CD4-positive, alpha-beta T cell treated with Interleukin-10 for 1 hour (primary cell): ENCODE data around the gene HNRNPA2B1.
"Not testable (repeated sequence)": the region's sequence is repeated elsewhere in the genome, so short reads cannot be mapped to it uniquely, and the experiment has no call there.

Source experiments
- DNase-seq: peaks from one replicate; pipeline ENCODE4 v3.0.0-alpha.2; 2020

HNRNPA2B1 gene

DNA sequence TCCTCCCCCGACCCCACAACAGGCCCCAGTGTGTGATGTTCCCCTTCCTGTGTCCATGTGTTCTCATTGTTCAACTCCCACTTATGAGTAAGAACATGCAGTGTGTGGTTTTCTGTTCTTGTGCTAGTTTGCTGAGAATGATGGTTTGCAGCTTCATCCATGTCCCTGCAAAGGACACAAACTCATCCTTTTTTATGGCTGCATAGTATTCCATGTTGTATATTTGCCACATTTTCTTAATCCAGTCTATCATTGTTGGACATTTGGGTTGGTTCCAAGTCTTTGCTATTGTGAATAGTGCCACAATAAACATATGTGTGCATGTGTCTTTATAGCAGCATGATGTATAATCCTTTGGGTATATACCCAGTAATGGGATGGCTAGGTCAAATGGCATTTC lies 36.7 kb downstream of the HNRNPA2B1 start:
- not testable (repeated sequence) for DNase-seq

DNA sequence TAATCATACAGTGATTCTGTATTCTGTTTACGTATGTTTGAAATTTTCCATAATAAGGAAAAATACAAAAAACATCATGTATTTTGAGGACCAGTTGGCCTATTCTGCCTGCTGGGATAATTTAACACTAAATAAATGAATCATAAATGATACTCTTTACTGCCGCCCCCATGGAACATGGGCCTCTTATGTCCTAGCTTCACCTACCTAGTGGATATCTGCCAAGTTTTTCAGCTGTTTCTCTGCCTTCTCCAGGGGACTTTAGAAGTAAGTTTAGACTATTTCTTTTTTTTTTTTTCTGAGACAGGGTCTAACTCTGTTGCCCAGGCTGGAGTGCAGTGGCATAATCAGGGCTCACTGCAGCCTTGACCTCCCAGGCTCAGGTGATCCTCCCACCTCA lies 38.1 kb downstream of the HNRNPA2B1 start:
- DNase-seq = no peak

DNA sequence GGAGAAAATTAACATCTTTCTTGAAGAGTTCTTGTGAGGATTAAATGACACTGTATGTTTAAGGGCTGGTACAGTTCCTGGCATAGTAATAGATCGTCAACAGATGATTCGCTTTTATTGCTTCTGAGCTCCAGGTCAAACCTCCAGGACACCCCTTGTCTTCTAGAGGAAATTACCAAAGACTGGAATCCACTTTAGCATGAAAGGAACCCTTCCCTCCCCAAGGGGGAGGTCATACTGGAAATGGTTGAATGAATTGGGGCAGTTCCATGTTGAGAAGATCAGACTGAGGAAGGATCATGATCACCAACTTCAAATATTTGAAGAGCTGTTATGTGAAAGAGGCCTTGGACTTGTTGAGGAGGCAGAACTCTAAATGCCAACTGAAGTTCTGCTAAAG lies 39.6 kb downstream of the HNRNPA2B1 start:
- no peak for DNase-seq

DNA sequence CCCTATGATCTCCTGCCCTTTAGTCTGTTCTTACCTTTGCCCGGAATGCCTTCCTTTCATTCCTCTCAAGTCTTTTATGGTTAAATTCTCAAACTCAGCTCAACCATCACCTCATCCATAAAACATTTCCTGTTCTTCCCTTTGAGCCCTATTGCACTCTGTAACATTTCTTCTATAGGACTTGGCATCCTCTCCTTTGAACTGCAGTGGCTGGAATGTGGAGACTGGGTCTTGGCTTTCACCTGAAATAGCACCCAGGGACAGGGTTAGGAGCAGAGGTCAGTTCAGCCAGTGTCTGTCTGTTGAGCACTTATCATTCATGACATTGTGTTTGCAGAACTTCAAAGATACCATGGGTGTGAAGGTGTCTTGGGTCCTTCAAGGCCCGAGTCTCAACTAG lies 41.3 kb downstream of the HNRNPA2B1 start:
- no peak for DNase-seq

DNA sequence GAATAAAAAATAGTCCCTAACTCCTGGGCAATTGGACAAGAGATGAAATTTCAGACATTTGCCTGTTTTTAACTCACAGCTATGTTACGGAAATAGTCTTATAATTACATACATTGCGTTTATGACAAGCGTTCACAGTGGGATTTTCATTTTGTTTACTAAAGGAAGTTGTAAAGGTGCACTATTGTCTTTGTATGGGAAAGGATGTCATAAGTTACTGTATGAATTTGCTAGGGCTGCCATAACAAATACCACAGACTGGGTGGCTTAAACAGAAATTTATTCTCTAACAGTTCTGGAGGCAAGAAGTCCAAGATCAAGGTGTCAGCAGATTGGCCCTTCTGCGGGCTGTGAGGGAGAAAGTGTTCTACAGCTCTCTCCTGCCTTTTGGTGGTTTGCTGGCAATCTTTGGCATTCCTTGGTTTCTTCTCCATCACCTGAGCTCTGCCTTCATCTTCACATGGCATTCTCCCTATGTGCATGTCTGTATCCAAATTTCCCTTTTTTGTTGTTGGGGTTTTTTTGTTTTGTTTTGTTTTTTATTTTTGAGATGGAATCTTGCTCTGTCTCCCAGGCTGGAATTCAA lies 42.9 kb downstream of the HNRNPA2B1 start:
- no peak for DNase-seq

DNA sequence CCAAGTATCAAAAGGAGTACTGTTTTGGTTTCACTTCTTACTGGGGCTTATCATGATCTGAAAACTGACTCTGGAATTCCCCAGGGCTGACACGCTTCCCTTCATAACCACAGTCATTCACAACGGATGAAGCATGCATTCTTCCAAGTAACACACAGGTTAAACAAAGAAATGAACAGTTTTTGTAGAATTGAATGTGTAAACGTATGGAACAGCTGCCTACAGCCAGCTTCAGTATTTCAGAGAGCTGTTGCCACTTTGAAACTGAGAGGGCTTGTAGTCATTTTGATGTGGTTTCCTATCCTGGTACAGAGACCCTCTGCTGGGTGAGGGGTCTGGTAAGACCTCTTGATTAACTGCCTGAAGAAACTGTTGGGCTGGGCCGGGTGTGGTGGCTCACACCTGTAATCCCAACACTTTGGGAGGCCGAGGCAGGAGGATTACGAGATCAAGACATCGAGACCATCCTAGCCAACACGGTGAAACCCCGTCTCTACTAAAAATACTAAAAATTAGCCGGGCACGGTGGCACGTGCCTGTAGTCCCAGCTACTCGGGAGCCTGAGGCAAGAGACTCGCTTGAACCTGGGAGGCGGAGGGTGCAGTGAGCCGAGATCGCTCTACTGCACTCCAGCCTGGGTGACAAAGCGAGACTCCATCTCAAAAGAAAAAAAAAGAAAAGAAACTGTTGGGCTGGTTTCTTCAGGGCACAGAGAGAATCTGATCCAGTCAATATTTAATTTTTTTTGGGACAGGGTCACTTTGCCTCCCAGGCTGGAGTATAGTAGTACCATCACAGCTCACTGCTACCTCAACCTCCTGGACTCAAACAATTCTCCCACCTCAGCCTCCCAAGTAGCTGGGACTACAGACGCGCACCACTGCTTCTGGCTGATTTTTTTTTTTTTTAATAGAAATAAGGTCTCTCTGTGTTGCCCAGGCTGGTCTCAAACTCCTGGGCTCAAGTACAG lies 43.8 kb downstream of the HNRNPA2B1 start:
- peak; percentile 85 for DNase-seq

DNA sequence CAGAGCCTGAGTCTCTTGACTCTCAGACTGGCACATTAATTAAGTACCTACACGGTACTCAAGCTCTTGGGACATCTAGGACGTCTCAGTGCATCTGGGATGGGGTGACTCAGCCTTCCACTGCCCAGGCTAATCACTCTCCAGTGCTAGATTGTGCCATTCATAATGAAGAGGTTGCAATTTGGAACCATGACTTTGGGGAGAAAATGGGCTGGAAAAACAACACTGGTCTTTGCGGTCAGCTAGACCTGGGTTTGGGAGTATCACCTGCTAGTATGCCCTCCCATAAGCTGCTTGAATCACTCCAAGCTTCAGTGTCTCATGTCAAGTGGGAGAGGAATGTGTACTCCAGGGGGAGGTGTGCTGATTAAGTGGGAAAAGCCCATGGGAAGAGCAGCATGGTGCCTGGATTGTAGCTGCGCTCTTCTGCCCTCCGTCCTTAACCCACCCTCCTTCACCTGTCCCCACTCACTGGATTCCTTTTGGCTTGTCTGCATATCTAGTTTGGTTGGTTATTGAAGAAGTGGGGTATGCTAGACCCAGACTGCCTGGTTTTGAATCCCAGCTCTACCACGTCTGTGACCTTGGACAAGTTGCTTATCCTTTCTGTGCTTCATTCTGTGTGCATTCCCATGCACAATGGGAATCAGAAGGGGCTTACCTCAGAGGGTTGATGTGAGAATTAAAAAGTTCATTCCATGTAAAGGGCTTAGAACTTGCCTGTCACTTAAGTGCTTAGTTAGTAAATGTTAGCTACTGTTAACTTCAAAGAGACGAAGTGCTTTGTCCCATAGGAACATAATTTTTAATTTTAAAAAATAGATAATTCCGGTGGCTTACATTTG lies 44.8 kb downstream of the HNRNPA2B1 start:
- no peak for DNase-seq

DNA sequence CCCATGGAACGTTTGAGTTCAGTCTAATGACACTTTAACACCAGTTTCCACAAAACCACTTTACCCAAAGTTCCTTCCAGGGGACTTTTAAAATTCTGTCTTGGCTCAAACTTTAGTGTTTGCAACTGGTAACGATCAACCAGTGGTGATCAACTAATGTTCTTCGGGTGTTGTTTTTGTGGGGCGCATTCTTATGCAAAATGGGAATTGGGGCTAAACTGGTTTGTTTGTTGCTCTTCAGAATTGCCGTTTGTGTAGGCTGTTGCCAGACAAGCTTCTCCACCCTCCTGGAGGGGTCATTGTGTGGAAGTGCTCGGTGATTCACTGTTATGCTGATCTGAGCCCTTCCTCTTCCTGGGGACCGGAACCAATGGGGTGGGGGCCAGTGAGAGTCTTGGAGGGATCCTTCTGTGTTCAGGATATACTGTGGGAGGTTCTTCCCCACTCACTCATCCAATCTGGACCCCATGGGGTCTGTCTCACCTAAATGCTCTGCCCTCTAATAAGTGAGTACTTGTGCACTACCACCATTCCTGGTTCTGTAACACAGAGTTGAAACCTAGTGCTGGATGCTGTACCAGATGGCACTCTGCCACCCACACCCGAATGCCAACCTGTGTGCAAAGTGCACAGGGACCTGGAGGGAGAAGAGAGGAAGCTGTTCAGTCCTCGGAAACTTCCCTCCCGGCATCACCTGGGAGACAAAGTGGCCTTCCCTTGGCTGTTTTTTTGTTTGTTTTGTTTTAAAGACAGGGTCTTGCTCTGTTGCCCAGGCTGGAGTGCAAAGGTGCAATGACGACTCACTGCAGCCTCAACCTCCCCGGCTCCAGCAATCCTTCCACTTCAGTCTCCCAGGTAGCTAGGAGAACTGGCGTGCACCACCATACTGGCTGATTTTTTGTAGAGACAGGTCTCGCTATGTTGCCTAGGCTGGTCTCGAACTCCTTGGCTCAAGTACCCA lies 46.4 kb downstream of the HNRNPA2B1 start:
- DNase-seq = peak; percentile 51

DNA sequence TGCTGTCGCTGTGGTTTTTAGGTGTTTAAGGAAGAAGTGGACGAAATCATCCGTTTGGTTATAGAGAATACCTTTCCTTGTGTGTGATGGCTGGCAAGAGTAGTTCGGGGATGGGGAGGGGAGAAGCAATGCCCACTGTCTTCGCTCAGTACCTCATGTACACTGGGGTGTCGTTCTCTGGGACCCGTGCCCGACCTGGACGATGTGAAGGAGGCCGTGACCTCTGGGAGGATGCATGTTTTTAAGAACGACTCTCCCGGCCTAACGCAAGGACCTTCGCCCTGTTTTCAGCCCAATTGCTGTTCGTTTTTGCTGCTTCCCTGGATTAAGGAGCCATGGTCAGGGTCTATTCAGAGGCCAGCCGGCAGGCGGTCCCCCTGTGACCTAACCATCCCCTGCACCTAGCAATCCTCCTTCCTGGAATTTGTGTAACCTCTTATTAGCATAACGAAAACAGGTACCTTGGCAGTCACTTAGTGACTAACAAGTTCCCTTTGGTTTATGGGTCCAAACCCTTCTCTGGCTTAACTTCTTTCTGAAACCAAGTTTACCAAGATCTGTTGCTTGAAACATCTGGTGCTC lies 47.2 kb downstream of the HNRNPA2B1 start:
- DNase-seq = no peak

DNA sequence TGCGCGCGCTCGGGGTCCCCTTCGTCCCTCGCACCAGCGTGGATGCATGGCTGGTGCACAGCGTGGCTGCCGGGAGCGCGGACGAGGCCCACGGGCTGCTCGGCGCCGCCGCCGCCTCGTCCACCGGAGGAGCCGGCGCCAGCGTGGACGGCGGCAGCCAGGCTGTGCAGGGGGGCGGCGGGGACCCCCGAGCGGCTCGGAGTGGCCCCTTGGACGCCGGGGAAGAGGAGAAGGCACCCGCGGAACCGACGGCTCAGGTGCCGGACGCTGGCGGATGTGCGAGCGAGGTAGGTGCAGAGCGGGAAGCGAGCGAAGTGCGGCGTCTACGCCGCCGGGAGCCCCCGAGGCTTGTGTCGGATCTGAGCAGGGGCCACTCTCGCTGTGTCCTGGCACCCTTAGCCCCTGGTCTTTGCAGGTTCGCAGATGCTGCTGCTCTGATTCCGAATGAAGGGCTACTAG lies 47.7 kb downstream of the HNRNPA2B1 start:
- not testable (repeated sequence) for DNase-seq

DNA sequence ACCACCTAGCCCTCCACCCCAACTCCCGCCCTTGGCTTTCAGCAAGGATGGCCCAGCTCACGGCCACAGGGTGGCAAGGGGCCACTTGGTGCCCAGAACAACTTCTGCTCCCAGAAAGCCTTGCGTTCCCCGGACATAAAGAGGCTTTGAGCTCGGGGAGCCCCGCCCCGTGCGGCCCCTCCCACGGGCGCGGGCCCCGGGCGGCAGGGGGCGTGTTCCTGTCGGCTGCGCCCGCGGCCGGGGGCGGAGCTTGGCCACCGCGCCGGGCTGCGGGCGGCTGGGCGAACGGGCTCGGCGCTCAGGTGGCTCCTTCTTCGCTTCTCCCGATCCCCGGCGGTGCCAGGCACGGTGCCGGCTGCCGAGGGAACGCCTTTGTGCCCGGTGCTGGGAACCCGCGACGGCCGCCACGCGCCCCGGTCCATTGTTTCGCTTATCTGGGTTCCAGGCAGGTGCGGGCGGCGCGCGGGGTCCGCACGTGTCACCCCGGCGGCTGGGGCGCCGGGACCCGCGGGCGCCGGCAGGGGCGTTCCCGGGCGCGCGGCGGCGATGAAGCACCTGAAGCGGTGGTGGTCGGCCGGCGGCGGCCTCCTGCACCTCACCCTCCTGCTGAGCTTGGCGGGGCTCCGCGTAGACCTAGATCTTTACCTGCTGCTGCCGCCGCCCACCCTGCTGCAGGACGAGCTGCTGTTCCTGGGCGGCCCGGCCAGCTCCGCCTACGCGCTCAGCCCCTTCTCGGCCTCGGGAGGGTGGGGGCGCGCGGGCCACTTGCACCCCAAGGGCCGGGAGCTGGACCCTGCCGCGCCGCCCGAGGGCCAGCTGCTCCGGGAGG lies 48.4 kb downstream of the HNRNPA2B1 start, which contains the start of gene NFE2L3:
Gene NFE2L3 (plus strand): TSS at position 246 of the 829 bp plus-strand sequence. CDS start 301 bp downstream, at position 547.
- DNase-seq = peak; percentile 88

DNA sequence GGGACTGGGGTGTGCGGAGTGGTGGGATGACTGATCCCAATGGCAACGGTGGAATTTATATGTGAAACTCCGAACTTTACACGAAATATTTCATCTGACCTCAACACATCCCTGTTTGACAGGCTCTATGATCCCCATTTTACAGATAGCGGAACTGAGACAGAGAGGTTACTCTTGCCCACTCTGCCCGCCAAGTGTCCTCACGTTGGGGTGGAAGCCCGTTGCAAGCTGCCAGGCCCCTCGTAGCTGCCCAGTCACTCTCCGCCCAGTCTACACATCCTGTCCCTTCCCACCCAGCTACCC lies 48.9 kb downstream of the HNRNPA2B1 start:
- no peak for DNase-seq

DNA sequence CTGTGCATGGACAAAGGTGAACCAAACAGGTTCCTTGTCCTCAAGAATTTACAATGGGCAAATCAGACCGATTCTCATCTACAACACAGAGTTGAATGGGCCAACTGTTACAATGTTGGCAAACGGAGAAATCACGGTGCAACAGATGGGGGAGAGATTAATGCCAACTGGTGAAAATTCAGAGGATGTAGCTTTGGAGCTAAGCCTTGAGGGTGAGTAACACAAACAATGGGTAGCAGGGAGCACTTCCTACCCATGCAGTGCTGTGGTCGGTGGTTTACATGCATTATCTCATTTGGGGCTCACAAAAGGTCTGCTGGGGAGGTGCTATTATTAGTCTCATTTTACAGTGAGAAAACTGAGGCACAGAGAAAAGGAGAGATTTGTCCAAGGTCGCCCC lies 49.5 kb downstream of the HNRNPA2B1 start:
- DNase-seq = no peak

DNA sequence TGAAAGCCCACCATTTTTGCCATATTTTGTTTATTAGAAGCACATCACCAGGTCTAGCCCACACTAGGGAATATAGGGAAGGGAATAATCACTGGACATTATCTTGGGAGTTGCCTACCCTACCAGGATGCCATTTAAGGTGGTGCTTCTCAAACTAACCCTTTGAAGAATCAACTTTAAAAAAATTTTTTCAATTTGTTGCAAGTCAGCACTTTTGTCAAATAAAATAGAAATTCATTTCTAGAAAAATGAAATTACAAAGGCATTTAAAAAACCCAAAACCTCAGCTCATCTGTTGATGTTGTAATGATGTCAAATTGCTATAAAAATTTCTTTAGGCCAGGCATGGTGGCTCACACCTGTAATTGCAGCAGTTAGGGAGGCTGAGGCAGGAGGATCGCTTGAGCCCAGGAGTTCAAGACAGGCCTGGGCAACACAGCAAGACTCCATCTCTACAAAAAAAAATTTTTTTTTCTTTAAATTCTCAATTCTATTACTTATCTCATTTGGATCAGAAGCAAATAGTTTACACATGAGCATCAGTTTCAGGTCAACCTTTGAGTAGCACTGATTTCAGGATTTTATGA lies 51.1 kb downstream of the HNRNPA2B1 start:
- no peak for DNase-seq

DNA sequence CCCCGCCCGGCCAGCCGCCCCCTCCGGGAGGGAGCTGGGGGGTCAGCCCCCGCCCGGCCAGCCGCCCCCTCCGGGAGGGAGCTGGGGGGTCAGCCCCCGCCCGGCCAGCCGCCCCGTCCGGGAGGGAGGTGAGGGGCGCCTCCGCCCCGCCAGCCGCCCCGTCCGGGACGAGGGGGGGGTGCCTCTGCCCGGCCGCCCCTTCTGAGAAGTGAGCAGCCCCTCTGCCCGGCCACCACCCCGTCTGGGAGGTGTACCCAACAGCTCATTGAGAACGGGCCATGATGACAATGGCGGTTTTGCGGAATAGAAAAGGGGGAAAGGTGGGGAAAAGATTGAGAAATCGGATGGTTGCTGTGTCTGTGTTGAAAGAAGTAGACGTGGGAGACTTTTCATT lies 52.2 kb downstream of the HNRNPA2B1 start:
- not testable (repeated sequence) for DNase-seq

DNA sequence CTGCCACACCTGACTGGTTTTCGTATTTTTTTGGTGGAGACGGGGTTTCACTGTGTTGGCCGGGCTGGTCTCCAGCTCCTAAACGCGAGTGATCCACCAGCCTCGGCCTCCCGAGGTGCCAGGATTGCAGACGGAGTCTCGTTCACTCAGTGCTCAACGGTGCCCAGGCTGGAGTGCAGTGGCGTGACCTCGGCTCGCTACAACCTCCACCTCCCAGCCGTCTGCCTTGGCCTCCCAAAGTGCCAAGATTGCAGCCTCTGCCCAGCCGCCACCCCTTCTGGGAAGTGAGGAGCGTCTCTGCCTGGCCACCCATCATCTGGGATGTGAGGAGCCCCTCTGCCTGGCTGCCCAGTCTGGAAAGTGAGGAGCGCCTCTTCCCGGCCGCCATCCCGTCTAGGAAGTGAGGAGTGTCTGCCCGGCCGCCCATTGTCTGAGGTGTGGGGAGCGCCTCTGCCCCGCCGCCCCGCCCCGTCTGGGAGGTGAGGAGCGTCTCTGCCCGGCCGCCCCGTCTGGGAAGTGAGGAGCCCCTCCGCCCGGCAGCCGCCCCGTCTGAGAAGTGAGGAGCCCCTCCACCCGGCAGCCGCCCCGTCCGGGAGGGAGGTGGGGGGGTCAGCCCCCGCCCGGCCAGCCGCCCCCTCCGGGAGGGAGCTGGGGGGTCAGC lies 52.8 kb downstream of the HNRNPA2B1 start:
- DNase-seq = not testable (repeated sequence)

DNA sequence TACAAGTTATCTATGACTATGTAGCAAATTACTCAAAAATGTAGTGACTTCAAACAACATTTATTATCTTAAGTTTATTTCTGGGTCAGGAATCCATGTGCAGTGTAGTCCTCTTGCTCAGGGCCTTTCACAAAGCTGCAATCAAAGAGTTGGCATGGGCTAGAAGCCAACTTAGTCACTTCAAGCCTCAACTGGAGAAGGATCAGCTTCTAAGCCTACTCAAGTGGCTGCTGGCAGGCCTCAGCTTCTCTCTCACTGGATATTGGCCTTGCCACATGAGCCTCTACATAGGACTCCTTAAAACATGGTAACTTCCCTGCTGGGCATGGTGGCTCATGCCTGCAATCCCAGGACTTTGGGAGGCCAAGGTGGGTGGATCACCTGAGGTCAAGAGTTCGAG lies 53.5 kb downstream of the HNRNPA2B1 start:
- DNase-seq = no peak

DNA sequence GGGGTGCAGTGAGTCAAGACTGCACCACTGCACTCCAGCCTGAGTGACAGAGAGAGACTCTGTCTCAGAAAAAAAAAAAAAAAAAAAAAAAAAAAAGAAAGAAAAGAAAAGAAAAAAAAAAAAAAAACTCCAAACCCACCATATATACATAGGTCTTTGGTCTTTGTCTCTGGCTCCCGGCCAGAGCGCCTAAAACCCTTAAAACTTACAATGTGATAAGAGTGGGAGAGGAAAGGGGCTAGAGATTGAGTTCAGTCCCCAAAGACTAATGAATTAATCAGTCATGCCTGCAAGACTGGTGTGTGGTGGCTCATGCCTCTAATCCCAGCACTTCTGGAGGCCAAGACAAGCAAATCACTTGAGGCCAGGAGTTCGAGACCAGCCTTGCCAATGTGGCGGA lies 55.3 kb downstream of the HNRNPA2B1 start:
- no peak for DNase-seq

DNA sequence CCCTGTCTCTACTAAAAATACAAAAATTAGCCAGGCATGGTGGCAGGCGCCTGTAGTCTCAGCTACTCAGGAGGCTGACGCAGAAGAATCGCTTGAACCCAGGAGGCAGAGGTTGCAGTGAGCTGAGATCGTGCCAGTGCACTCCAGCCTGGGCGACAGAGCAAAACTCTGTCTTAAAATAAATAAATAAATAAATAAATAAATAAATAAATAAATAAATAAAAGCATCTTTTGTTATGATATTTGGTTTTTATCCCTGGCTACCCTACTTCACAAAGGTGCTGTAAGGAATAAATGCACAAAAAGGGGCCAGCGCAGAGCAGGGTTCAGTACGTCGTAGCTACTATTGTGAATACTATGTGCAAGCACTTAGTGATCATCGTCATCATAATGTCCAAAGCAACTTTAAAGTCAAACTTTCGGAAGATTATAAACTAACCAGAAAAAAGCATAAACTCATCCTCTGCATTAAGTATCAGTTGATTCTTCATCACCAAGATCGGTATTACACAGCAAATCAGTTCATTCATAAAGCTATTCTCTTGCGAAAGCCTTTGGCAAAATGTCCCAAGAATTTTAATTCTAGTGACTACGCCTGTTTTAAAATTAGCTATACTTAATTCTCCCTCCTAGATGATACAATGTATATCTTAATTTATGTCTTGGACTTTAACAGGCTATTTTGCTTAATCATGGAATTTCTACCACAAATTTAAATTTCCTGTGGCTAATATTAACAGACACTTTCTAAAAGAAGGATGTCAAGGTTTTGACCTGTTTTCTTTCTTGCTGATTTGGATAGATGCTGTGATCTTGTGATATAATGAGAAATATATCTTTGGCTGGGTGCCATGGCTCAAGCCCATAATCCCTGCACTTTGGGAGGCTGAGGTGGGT lies 56.1 kb downstream of the HNRNPA2B1 start:
- no peak for DNase-seq
